Activated naive CD8-positive, alpha-beta T cell (primary cell): ENCODE data around the gene IGSF3.
"Not testable (repeated sequence)": the region's sequence is repeated elsewhere in the genome, so short reads cannot be mapped to it uniquely, and the experiment has no call there.

Experiments
- H3K27ac Mint-ChIP-seq: one replicate; pipeline ENCODE4 v1.8.0; 2021; ENCODE audit warnings: mixed read lengths
- H3K27me3 Mint-ChIP-seq: one replicate; pipeline ENCODE4 v1.8.0; 2021; ENCODE audit warnings: mixed read lengths
- H3K36me3 Mint-ChIP-seq: one replicate; pipeline ENCODE4 v1.8.0; 2021; ENCODE audit warnings: mixed read lengths
- H3K4me1 Mint-ChIP-seq: one replicate; pipeline ENCODE4 v1.8.0; 2021; ENCODE audit warnings: low read depth, mixed read lengths
- H3K4me3 Mint-ChIP-seq: one replicate; pipeline ENCODE4 v1.8.0; 2021; ENCODE audit warnings: mild to moderate bottlenecking, mixed read lengths
- H3K9me3 Mint-ChIP-seq: one replicate; pipeline ENCODE4 v1.8.0; 2021; ENCODE audit warnings: low read depth, mixed read lengths

The IGSF3 gene

DNA sequence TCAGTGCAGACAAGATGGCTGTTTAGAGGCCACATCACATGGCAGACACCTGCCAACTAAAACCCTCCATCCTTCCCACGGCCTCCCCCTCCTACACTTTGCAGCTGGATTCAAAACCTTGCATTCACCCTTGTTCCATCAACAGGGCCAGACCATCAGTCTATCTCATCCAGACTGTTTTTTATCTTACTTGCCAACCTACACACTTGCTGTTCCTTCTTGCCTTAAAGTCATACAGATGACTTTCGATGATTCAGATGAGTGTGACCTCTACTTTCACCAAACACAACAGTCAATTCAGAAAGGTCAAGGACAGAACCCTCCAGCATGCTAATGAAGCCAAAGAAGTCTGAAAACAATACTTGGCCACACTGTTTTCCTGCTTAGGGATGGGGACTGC is 29.9 kb downstream of the IGSF3 start:
- H3K27ac Mint-ChIP-seq, H3K4me1 Mint-ChIP-seq, H3K36me3 Mint-ChIP-seq, H3K4me3 Mint-ChIP-seq, H3K9me3 Mint-ChIP-seq, H3K27me3 Mint-ChIP-seq: not testable (repeated sequence)

GRCh38 chr1:116636584-116636983 is 30.9 kb downstream of the IGSF3 start:
- H3K4me1 Mint-ChIP-seq, H3K27me3 Mint-ChIP-seq, H3K36me3 Mint-ChIP-seq, H3K4me3 Mint-ChIP-seq, H3K9me3 Mint-ChIP-seq, H3K27ac Mint-ChIP-seq: not testable (repeated sequence)

- not testable (repeated sequence) for H3K9me3 Mint-ChIP-seq, H3K4me1 Mint-ChIP-seq, H3K27ac Mint-ChIP-seq, H3K4me3 Mint-ChIP-seq, H3K36me3 Mint-ChIP-seq, H3K27me3 Mint-ChIP-seq
These were observed 33.1 kb downstream of the IGSF3 start for GRCh38 chr1:116634386-116634785.

- H3K36me3 Mint-ChIP-seq, H3K27ac Mint-ChIP-seq, H3K9me3 Mint-ChIP-seq, H3K27me3 Mint-ChIP-seq, H3K4me3 Mint-ChIP-seq, H3K4me1 Mint-ChIP-seq: not testable (repeated sequence)
These were observed 35.3 kb downstream of the IGSF3 start for GRCh38 chr1:116631996-116632925.

DNA sequence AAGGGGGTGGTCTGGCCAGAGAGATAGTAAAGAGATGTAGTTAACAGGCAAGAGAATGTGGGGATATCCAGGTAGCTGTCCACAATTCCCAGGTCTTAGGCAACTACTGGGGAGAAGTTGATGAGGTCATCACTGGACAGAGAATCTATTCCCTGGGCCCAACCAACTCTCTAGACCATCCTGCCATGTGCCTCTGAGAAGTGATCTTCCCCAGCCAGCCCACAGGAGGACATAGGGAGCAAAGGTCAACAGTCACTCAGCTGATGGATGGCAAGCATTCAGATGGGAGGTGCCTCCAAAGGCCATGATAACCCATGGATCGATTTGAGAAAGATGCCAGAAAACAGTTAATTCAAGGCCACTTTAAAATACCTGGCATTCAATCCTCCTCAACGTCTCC is 36.0 kb downstream of the IGSF3 start:
- not testable (repeated sequence) for H3K4me3 Mint-ChIP-seq, H3K27ac Mint-ChIP-seq, H3K9me3 Mint-ChIP-seq, H3K36me3 Mint-ChIP-seq, H3K27me3 Mint-ChIP-seq, H3K4me1 Mint-ChIP-seq

DNA sequence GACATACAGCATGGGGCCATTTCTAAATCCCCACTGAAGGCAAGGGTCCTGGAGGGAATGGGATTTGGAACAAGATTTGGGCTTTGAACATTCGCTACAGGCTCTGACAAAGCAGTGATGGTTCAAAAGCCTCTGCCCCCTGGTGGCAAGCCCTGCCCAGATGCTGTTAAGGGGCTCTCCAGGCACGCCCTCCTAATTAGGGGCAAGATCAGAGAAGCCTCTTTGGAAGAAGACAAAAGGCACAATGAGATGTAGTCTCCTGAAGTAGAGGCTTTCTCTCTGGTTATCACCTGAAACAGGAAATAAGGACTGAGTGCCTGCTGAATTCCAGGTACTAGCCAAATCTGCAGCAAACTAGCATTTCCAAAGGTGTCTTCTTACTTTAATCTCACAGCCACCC is 37.5 kb downstream of the IGSF3 start:
- H3K27ac Mint-ChIP-seq, H3K4me3 Mint-ChIP-seq, H3K4me1 Mint-ChIP-seq, H3K9me3 Mint-ChIP-seq, H3K36me3 Mint-ChIP-seq, H3K27me3 Mint-ChIP-seq: not testable (repeated sequence)

GRCh38 chr1:116629441-116629840 is 38.1 kb downstream of the IGSF3 start:
- not testable (repeated sequence) for H3K4me1 Mint-ChIP-seq, H3K4me3 Mint-ChIP-seq, H3K27ac Mint-ChIP-seq, H3K36me3 Mint-ChIP-seq, H3K9me3 Mint-ChIP-seq, H3K27me3 Mint-ChIP-seq

DNA sequence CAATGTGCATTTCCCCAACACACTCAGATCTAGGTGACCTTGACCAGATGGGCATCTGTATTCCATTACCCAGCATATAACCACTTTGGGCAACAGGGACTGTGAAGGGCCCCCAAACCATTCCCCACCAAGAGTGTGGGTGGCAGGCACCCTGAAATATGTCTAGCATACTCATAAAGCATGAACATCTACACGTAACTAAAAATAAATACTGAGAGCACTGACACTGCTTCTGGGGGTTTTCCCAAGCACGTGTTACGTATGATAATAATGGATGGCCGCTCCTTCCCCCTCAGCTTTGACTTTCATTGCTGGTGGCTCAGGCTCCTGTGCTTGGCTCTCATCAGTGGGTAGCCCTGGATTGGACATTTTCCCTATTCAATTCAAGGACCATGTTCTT is 39.1 kb downstream of the IGSF3 start:
- H3K9me3 Mint-ChIP-seq, result no peaks in the 10 kb centered on the region
- H3K36me3 Mint-ChIP-seq, result no peaks in the 10 kb centered on the region
- H3K27me3 Mint-ChIP-seq, result no peaks in the 10 kb centered on the region
- peak overlapping the region; percentile 64 for H3K27ac Mint-ChIP-seq
- H3K4me3 Mint-ChIP-seq, result peak overlapping the region; percentile 35
- peaks cover 8% of the 10 kb centered on the region for H3K4me1 Mint-ChIP-seq

- not testable (repeated sequence) for H3K27ac Mint-ChIP-seq, H3K9me3 Mint-ChIP-seq, H3K4me3 Mint-ChIP-seq, H3K27me3 Mint-ChIP-seq, H3K4me1 Mint-ChIP-seq, H3K36me3 Mint-ChIP-seq
These were observed 40.2 kb downstream of the IGSF3 start for GRCh38 chr1:116627357-116627756.

- not testable (repeated sequence) for H3K27ac Mint-ChIP-seq, H3K9me3 Mint-ChIP-seq, H3K36me3 Mint-ChIP-seq, H3K27me3 Mint-ChIP-seq, H3K4me3 Mint-ChIP-seq, H3K4me1 Mint-ChIP-seq
These were observed 40.6 kb downstream of the IGSF3 start for GRCh38 chr1:116626915-116627314.

- H3K27me3 Mint-ChIP-seq, H3K27ac Mint-ChIP-seq, H3K9me3 Mint-ChIP-seq, H3K4me3 Mint-ChIP-seq, H3K36me3 Mint-ChIP-seq, H3K4me1 Mint-ChIP-seq: not testable (repeated sequence)
These were observed 42.4 kb downstream of the IGSF3 start for GRCh38 chr1:116625155-116625554.

- H3K36me3 Mint-ChIP-seq, result peaks cover 2% of the 10 kb centered on the region
- no peak overlapping the region for H3K27ac Mint-ChIP-seq
- peaks cover 1% of the 10 kb centered on the region for H3K27me3 Mint-ChIP-seq
- H3K4me1 Mint-ChIP-seq, result peaks cover 8% of the 10 kb centered on the region
- H3K9me3 Mint-ChIP-seq, result peaks cover 3% of the 10 kb centered on the region
- H3K4me3 Mint-ChIP-seq, result no peak overlapping the region
These were observed 43.5 kb downstream of the IGSF3 start for GRCh38 chr1:116624040-116624439.

DNA sequence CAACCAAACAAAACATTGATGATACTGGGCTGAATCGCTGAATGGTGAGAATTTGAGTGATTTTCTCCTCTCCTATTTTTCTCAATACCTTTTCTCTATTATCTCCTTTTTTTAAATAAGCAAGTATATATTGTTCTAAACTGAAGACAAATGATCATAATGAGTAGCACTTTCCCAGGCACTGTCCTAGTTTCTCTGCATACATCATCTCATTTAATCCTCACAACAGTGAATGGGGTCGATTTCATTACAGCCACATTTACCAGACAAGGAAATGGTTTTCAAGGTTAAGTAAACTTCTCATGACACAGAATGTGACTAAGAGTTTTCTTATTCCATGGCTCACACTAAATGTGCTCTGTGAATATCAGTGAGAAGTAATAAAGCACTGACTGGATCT is 45.0 kb downstream of the IGSF3 start:
- H3K9me3 Mint-ChIP-seq, H3K4me1 Mint-ChIP-seq, H3K27me3 Mint-ChIP-seq, H3K27ac Mint-ChIP-seq, H3K4me3 Mint-ChIP-seq, H3K36me3 Mint-ChIP-seq: not testable (repeated sequence)

DNA sequence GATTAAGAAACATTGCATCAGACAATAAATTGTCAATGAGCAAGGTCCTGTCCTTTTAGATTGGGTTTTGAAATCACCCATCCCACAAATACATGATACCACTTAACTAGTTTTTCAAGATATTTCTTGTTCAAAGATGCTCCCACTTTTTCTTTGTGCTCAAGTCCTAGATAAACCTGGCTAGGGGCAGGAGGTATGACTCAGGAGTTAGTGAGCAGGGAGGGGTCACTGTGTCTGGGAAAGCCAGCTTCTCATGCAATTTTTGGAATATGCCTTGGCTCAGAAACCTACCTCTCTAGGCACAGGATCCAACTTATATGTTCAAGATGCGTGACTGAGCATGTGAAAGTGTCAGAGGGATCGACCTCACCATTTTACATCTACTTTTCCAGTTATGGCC is 45.8 kb downstream of the IGSF3 start:
- not testable (repeated sequence) for H3K27ac Mint-ChIP-seq, H3K27me3 Mint-ChIP-seq, H3K4me1 Mint-ChIP-seq, H3K9me3 Mint-ChIP-seq, H3K36me3 Mint-ChIP-seq, H3K4me3 Mint-ChIP-seq

- not testable (repeated sequence) for H3K4me1 Mint-ChIP-seq, H3K36me3 Mint-ChIP-seq, H3K27ac Mint-ChIP-seq, H3K4me3 Mint-ChIP-seq, H3K27me3 Mint-ChIP-seq, H3K9me3 Mint-ChIP-seq
These were observed 47.1 kb downstream of the IGSF3 start for GRCh38 chr1:116620392-116620791.

GRCh38 chr1:116619106-116619505 is 48.4 kb downstream of the IGSF3 start:
- H3K27ac Mint-ChIP-seq, H3K27me3 Mint-ChIP-seq, H3K9me3 Mint-ChIP-seq, H3K4me1 Mint-ChIP-seq, H3K36me3 Mint-ChIP-seq, H3K4me3 Mint-ChIP-seq: not testable (repeated sequence)
